Aorta (tissue), 5 donors: Measurements from ENCODE around the gene STMN3. TPM values are rescaled to one million over a fixed set of nuclear protein-coding genes. Genes with fewer than 3 reads are reported as not detected.

Experiments
- ATAC-seq: fragments of 200-7000 bp; cut with Tn5 transposase; one replicate; pipeline ENCODE4 v1.9.1; 2022; ENCODE audit warnings: moderate library complexity; ENCODE audit not compliant: low FRiP score
- DNase-seq, 2 donors: peaks; one replicate each; pipeline ENCODE4 v3.0.0-alpha.2; 2020
- H3K27ac ChIP-seq, 2 donors: one replicate each; pipeline ENCODE4 v1.5.1; 2013; ENCODE audit warnings: low read length in 2 of 2, mild to moderate bottlenecking in 2 of 2, moderate library complexity in 2 of 2, control low read depth in 1 of 2, inconsistent platforms in 1 of 2, low read depth in 1 of 2
- H3K27me3 ChIP-seq, 2 donors: one replicate each; pipeline ENCODE4 v1.6.1; 2013; ENCODE audit warnings: control low read depth in 1 of 2, low read length in 1 of 2, mild to moderate bottlenecking in 1 of 2, moderate library complexity in 1 of 2; ENCODE audit not compliant: insufficient read depth in 2 of 2, control insufficient read depth in 1 of 2
- H3K36me3 ChIP-seq, 2 donors: one replicate each; pipeline ENCODE4 v1.6.1; 2013; ENCODE audit warnings: control low read depth in 1 of 2, low read length in 1 of 2, mild to moderate bottlenecking in 1 of 2; ENCODE audit not compliant: insufficient read depth in 2 of 2, control insufficient read depth in 1 of 2
- H3K4me1 ChIP-seq, 2 donors: one replicate each; pipeline ENCODE4 v1.6.1; 2013; ENCODE audit warnings: low read length in 2 of 2, control low read depth in 1 of 2, mild to moderate bottlenecking in 1 of 2, moderate library complexity in 1 of 2; ENCODE audit not compliant: insufficient read depth in 2 of 2, control insufficient read depth in 1 of 2
- H3K4me3 ChIP-seq, 2 donors: one replicate each; pipeline ENCODE4 v1.5.1; 2013; ENCODE audit warnings: low read length in 2 of 2, control low read depth in 1 of 2, mild to moderate bottlenecking in 1 of 2
- H3K9me3 ChIP-seq: one replicate; pipeline ENCODE4 v1.6.1; 2013; ENCODE audit warnings: mild to moderate bottlenecking, low read length; ENCODE audit not compliant: control insufficient read depth
- WGBS, 2 donors: extraction: QIAGEN DNeasy Blood & Tissue Kit; methylation state at CpG; one replicate each; pipeline ENCODE4 v1.1.7; 2013; 5-methylcytosine and 5-hydroxymethylcytosine counted together
- intact Hi-C, 2 donors: fragments of 100-400 bp; cut with DNase I; formaldehyde crosslinking; loops; one replicate each; pipeline versions ENCODE4 v1.14.2 to v1.15.0; 2022
- polyA plus RNA-seq, 2 donors: library from polyadenylated mRNA; stranded (reverse); fragments of 200-250 nt; gene quantifications; one replicate each; pipeline ENCODE4 v1.2.3, GENCODE V29; 2013
- total RNA-seq, 2 donors: library from RNA; stranded (reverse); fragmentation: NEBNext Ultra II Directional; extraction: Animal tissue kit (Norgen Biotek cat#: 25700); gene quantifications; one replicate each; pipeline ENCODE4 v1.2.1, GENCODE V29; 2021
- donor health status: healthy with polysubstance abuse.
- donor health status: Bipolar disorder and iron deficiency.
- donor health status: DM: no; HTN: no; CAD: no.
- donor health status: DM: no; HTN: no; CAD: no.
- donor health status: DM: yes; HTN: yes; CAD: no.

STMN3 gene
- total and polyA plus RNA-seq, 4 donors = 10.5 to 31.2 (median 18.7) TPM

DNA sequence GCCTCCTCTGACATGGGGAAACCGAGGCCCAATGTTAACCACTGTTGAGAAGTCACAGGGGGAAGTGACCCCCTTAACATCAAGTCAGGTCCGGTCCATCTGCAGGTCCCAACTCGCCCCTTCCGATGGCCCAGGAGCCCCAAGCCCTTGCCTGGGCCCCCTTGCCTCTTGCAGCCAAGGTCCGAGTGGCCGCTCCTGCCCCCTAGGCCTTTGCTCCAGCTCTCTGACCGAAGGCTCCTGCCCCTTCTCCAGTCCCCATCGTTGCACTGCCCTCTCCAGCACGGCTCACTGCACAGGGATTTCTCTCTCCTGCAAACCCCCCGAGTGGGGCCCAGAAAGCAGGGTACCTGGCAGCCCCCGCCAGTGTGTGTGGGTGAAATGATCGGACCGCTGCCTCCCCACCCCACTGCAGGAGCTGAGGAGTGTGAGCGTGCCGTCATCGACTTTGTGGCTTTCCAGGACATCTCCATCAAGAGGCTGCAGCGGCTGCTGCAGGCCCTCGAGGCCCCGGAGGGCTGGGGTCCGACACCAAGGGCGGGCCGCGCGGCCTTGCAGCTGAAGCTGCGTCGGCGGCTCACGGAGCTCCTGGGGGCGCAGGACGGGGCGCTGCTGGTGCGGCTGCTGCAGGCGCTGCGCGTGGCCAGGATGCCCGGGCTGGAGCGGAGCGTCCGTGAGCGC lies 44.8 kb upstream of the STMN3 start:
- Histone ChIP-seq H3K4me3 (no peak overlapping the region), H3K27ac (no peak overlapping the region)
- WGBS, 2 donors = 85 to 87% methylated on average over 40 of the region's 40 CpGs

DNA sequence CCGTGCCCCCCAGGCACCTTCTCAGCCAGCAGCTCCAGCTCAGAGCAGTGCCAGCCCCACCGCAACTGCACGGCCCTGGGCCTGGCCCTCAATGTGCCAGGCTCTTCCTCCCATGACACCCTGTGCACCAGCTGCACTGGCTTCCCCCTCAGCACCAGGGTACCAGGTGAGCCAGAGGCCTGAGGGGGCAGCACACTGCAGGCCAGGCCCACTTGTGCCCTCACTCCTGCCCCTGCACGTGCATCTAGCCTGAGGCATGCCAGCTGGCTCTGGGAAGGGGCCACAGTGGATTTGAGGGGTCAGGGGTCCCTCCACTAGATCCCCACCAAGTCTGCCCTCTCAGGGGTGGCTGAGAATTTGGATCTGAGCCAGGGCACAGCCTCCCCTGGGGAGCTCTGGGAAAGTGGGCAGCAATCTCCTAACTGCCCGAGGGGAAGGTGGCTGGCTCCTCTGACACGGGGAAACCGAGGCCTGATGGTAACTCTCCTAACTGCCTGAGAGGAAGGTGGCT lies 44.2 kb upstream of the STMN3 start:
- Histone ChIP-seq H3K4me3 (no peak overlapping the region), H3K9me3 (no peaks in the 10 kb centered on the region), H3K27ac (no peak overlapping the region), H3K4me1 (no peaks in the 10 kb centered on the region), H3K27me3 (no peaks in the 10 kb centered on the region), H3K36me3 (no peaks in the 10 kb centered on the region)
- peak; percentile 3 for ATAC-seq
- DNase-seq = peak; percentile 49 to 70
- intact Hi-C loops = no loop called here
- 37 to 41% methylated on average over 7 of the region's 7 CpGs for WGBS, 2 donors

More for the DNA sequence above, 44.8 kb upstream of the STMN3 start:
- intact Hi-C loops = no loop called here
- H3K9me3 ChIP-seq = no peaks in the 10 kb centered on the region
- H3K27me3 ChIP-seq = no peaks in the 10 kb centered on the region
- ATAC-seq (no peak), DNase-seq (peak; percentile 60 to 75)
- no peaks in the 10 kb centered on the region for H3K36me3 ChIP-seq
- H3K4me1 ChIP-seq = no peaks in the 10 kb centered on the region

DNA sequence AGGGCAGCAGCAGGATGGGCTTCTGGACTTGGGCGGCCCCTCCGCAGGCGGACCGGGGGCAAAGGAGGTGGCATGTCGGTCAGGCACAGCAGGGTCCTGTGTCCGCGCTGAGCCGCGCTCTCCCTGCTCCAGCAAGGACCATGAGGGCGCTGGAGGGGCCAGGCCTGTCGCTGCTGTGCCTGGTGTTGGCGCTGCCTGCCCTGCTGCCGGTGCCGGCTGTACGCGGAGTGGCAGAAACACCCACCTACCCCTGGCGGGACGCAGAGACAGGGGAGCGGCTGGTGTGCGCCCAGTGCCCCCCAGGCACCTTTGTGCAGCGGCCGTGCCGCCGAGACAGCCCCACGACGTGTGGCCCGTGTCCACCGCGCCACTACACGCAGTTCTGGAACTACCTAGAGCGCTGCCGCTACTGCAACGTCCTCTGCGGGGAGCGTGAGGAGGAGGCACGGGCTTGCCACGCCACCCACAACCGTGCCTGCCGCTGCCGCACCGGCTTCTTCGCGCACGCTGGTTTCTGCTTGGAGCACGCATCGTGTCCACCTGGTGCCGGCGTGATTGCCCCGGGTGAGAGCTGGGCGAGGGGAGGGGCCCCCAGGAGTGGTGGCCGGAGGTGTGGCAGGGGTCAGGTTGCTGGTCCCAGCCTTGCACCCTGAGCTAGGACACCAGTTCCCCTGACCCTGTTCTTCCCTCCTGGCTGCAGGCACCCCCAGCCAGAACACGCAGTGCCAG lies 43.6 kb upstream of the STMN3 start, which contains the start of gene TNFRSF6B:
Gene TNFRSF6B (plus strand): TSS at position 25 of the 729 bp plus-strand sequence. CDS start 116 bp downstream, at position 141.
- no peak within 1 kb of the TSS for H3K4me3 ChIP-seq
- DNase-seq = peak; percentile 55 to 76
- no peaks in the 10 kb centered on the region for H3K9me3 ChIP-seq
- no peaks in the 10 kb centered on the region for H3K4me1 ChIP-seq
- H3K27ac ChIP-seq = no peak within 1 kb of the TSS
- no peaks in the 10 kb centered on the region for H3K36me3 ChIP-seq
- ATAC-seq = no peak
- WGBS, 2 donors = 12 to 17% methylated on average over 51 to 52 of the region's 52 CpGs
- intact Hi-C loops = no loop called here
- H3K27me3 ChIP-seq = no peaks in the 10 kb centered on the region

DNA sequence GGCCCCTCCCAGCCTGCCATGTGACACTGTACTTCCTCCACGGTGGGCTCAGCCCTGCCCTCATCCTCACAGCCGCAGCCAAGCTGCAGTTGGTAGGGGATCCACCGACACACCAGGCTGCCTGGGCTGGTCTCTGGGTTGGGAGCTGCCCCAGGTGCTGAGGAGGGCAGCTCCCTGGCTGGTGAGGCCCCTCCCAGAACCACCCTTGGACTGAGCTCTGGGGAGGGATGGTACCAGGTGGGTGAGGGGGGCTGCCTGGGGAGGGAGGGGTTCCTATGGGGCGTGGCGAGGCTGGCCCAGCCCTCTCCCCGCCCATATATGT lies 43.0 kb upstream of the STMN3 start:
- no peaks in the 10 kb centered on the region for H3K9me3 ChIP-seq
- no peak overlapping the region for H3K27ac ChIP-seq
- no peaks in the 10 kb centered on the region for H3K4me1 ChIP-seq
- H3K36me3 ChIP-seq = no peaks in the 10 kb centered on the region
- 32 to 34% methylated on average over 6 of the region's 6 CpGs for WGBS, 2 donors
- H3K4me3 ChIP-seq = no peak overlapping the region
- intact Hi-C loops = no loop called here
- ATAC-seq = no peak
- H3K27me3 ChIP-seq = no peaks in the 10 kb centered on the region
- DNase-seq = peak; percentile 63 to 75

DNA sequence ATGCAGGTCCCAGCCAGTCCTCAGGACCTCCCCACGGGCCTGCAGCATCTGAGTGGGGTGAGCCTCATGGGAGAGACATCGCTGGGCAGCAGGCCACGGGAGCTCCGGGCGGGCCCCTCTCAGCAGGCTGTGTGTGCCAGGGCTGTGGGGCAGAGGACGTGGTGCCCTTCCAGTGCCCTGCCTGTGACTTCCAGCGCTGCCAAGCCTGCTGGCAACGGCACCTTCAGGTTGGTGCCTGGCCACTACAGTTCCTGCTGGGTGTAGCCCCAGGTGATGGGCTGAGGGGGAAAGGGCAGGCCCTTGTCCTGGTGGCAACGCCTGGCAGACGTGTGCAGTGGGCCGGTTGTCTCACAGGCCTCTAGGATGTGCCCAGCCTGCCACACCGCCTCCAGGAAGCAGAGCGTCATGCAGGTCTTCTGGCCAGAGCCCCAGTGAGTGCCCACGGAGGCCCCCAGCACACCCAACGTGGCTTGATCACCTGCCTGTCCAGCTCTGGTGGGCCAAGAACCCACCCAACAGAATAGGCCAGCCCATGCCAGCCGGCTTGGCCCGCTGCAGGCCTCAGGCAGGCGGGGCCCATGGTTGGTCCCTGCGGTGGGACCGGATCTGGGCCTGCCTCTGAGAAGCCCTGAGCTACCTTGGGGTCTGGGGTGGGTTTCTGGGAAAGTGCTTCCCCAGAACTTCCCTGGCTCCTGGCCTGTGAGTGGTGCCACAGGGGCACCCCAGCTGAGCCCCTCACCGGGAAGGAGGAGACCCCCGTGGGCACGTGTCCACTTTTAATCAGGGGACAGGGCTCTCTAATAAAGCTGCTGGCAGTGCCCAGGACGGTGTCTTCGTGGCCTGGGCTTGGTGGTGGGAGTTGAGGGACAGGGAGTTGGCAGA lies 42.4 kb upstream of the STMN3 start:
- Histone ChIP-seq H3K36me3 (no peaks in the 10 kb centered on the region), H3K4me3 (no peak overlapping the region), H3K27ac (no peak overlapping the region), H3K27me3 (no peaks in the 10 kb centered on the region), H3K4me1 (no peaks in the 10 kb centered on the region), H3K9me3 (no peaks in the 10 kb centered on the region)
- 71 to 72% methylated on average over 25 of the region's 25 CpGs for WGBS, 2 donors
- DNase-seq = peak in 1 of 2 donors; percentile 45
- ATAC-seq = no peak
- intact Hi-C loops = no loop called here

DNA sequence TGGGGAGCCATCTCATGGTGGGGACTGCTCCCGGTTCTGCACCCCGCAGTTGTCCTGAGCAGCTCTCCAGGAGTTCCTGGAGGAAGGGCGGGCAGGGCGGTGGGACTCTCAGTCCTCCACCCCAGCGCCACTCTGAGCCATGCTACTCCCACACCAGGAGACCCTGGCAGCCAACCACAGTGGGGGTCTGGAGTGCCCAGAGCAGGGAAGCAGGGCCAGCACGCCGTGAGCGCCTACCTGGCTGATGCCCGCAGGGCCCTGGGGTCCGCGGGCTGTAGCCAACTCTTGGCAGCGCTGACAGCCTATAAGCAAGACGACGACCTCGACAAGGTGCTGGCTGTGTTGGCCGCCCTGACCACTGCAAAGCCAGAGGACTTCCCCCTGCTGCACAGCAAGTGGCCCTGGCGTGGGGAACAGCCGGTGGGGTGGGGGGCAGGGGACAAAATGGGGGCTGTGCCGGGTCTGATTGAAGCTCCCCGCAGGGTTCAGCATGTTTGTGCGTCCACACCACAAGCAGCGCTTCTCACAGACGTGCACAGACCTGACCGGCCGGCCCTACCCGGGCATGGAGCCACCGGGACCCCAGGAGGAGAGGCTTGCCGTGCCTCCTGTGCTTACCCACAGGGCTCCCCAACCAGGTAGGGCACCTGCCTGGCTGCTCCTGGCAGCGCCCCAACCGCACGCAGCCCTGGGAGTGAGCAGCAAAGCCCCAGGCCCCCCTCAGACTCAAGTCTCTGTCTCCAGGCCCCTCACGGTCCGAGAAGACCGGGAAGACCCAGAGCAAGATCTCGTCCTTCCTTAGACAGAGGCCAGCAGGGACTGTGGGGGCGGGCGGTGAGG lies 41.6 kb upstream of the STMN3 start:
- WGBS, 2 donors = 91% methylated on average over 37 of the region's 37 CpGs
- Histone ChIP-seq H3K9me3 (no peaks in the 10 kb centered on the region), H3K27me3 (no peaks in the 10 kb centered on the region), H3K36me3 (no peaks in the 10 kb centered on the region), H3K4me3 (no peak overlapping the region), H3K27ac (no peak overlapping the region), H3K4me1 (no peaks in the 10 kb centered on the region)
- peak; percentile 48 to 73 for DNase-seq
- intact Hi-C loops = no loop called here
- ATAC-seq = no peak

DNA sequence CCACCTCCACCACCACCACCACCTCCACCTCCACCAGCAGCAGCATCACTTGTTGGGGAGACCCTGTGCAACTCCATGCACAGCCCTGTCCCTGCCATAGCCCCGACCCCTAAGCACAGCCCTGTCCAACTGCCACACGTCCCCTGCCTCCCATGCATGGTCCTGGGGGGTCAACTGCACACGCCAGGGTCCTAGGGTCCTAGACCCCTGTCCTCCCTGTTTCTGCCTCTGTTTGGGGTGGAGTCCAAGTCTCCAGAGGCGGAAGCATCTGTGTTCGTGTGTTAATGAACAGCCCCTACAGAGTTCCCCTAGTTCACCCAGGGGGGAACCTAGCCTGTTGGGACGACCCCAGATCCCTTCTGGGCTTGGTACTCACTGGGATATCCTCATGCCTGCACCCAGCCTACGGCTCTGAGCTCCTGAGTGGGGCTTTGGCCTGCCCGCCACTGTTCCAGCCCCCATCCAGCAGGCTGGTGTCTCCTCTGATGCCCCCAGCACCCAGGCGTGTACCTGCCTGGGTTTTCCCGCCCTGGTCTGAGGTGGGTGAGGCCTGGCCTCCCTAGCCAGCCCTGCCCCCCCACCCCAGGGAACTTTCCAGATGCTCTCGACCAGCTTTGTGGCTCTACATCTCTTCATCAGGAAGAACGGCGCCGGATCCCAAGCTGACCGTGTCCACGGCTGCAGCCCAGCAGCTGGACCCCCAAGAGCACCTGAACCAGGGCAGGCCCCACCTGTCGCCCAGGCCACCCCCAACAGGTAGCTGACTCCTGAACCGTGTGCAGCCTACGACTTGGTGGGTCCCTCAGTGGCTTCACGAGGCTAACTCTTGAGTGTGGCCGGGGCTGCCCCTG lies 40.7 kb upstream of the STMN3 start:
- WGBS, 2 donors = 94% methylated on average over 21 of the region's 21 CpGs
- Histone ChIP-seq H3K4me3 (no peak overlapping the region), H3K36me3 (no peaks in the 10 kb centered on the region), H3K4me1 (no peaks in the 10 kb centered on the region), H3K27ac (no peak overlapping the region), H3K27me3 (no peaks in the 10 kb centered on the region), H3K9me3 (no peaks in the 10 kb centered on the region)
- DNase-seq = peak; percentile 52 to 77
- ATAC-seq = no peak
- intact Hi-C loops = no loop called here
